ENCODE measurements around the gene PAX2. TPM values are rescaled to one million over a fixed set of nuclear protein-coding genes. Genes with fewer than 3 reads are reported as not detected.

The PAX2 gene
- total and polyA plus RNA-seq, 12 donors = 0.07 to 0.25 (median 0.10) TPM; not detected in 8

DNA sequence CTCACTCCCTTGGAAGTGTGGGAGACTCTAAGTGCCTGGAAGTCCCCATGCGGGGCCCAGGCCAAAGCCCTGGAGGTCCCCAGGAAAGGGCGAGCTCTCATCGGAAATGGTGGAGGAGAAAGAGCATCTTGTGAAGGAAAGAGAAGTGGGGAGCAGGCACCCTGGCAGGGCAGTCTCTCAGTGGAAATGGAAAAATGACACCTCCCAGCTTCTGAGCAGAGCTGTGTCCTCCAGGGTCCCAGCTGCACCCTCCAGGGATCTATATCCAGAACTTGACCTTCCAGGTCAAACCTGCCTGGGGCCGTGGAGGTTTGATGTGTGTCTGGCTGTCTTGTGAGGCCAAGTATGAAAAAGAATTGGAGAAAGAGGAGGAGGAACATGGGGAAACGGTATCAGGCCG, 29.5 kb downstream of the PAX2 start:
- Histone ChIP-seq H3K4me3 (no peak overlapping the region), H3K4me1 (replicated peaks in 1 of 2) (no peaks in the 10 kb centered on the region), H3K9me3 (replicated peaks in 1 of 3) (no peaks in the 10 kb centered on the region), H3K36me3 (replicated peaks in 1 of 2) (no peaks in the 10 kb centered on the region), H3K27me3 (no peaks in the 10 kb centered on the region), H3K27ac (no peak overlapping the region)
- intact Hi-C loops (cut with DNase I) = no loop called here
- no peak for DNase-seq
- TF ChIP-seq POLR2A (IDR thresholded peaks at IDR 0.05) (no peak), CTCF (IDR thresholded peaks at IDR 0.05) (no peak)
- WGBS, 4 donors = 68 to 82% (median 73%) methylated on average over 6 of the region's 6 CpGs

GRCh38 chr10:100775386-100775785, 30.0 kb downstream of the PAX2 start:
- no peaks in the 10 kb centered on the region for H3K36me3 ChIP-seq (replicated peaks in 1 of 2)
- no peak overlapping the region for H3K4me3 ChIP-seq
- intact Hi-C loops (cut with DNase I) = no loop called here
- TF ChIP-seq POLR2A (IDR thresholded peaks at IDR 0.05) (no peak), CTCF (IDR thresholded peaks at IDR 0.05) (no peak)
- WGBS, 4 donors = 43 to 73% (median 66%) methylated on average over 5 of the region's 5 CpGs
- H3K4me1 ChIP-seq (replicated peaks in 1 of 2) = no peaks in the 10 kb centered on the region
- H3K9me3 ChIP-seq (replicated peaks in 1 of 3) = no peaks in the 10 kb centered on the region
- H3K27me3 ChIP-seq = no peaks in the 10 kb centered on the region
- peak; percentile 20 to 77 (median 61) for DNase-seq
- H3K27ac ChIP-seq = no peak overlapping the region

GRCh38 chr10:100775871-100776270, 30.5 kb downstream of the PAX2 start:
- no peak overlapping the region for H3K27ac ChIP-seq
- no peaks in the 10 kb centered on the region for H3K27me3 ChIP-seq
- TF ChIP-seq POLR2A (IDR thresholded peaks at IDR 0.05) (no peak), CTCF (IDR thresholded peaks at IDR 0.05) (no peak)
- WGBS, 4 donors = 52 to 66% (median 57%) methylated on average over 4 of the region's 4 CpGs
- no peak overlapping the region for H3K4me3 ChIP-seq
- no peaks in the 10 kb centered on the region for H3K9me3 ChIP-seq (replicated peaks in 1 of 3)
- intact Hi-C loops (cut with DNase I) = no loop called here
- no peaks in the 10 kb centered on the region for H3K36me3 ChIP-seq (replicated peaks in 1 of 2)
- H3K4me1 ChIP-seq (replicated peaks in 1 of 2) = no peaks in the 10 kb centered on the region
- no peak for DNase-seq

DNA sequence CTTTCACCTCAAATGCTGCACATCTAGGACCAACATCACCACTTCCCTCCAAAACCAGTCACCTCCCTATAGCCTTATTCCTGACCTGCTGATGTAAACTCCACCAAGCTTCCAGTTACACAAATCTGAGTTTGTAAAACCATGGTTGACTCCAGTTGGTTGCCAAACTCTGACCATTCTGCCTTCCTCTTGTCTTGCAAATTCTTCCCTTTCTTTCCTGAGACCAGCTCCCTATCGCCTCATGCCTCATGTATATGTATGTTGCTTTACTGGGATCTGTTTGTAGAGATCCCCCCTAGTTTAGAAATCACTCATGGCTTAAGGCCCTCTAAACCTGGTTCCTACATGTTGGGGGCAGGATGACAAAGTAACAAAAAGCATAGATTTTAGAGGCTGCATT, 31.3 kb downstream of the PAX2 start:
- Histone ChIP-seq H3K27me3 (no peaks in the 10 kb centered on the region), H3K9me3 (replicated peaks in 1 of 3) (no peaks in the 10 kb centered on the region), H3K36me3 (replicated peaks in 1 of 2) (no peaks in the 10 kb centered on the region), H3K27ac (no peak overlapping the region), H3K4me1 (replicated peaks in 1 of 2) (no peaks in the 10 kb centered on the region), H3K4me3 (no peak overlapping the region)
- WGBS, 4 donors = 0 to 93% (median 68%) methylated on average over 1 of the region's 1 CpG
- no peak for DNase-seq
- intact Hi-C loops (cut with DNase I) = no loop called here
- TF ChIP-seq POLR2A (IDR thresholded peaks at IDR 0.05) = no peak
- TF ChIP-seq CTCF (IDR thresholded peaks at IDR 0.05) = no peak

Measured in adrenal gland (tissue), 12 donors.